Adrenal gland (tissue), 12 donors: ENCODE results near the gene C15orf39. TPM values are rescaled to one million over a fixed set of nuclear protein-coding genes. Genes with fewer than 3 reads are reported as not detected.
"Not testable (repeated sequence)": the region's sequence is repeated elsewhere in the genome, so short reads cannot be mapped to it uniquely, and the experiment has no call there.

Experiments used
- DNase-seq, 7 donors: peaks; one replicate each; pipeline ENCODE4 v3.0.0-alpha.2; 2019 to 2020
- H3K27ac ChIP-seq, 5 donors: fragments of 200-600 bp; sonication (generic) in 4 of 5; 1 replicate in 3 of 5; 2 replicates in 2 of 5; pipeline versions ENCODE4 v1.5.1 to v1.8.0; 2016 to 2020; ENCODE audit warnings: mild to moderate bottlenecking in 1 of 5
- H3K27me3 ChIP-seq: fragments of 200-600 bp; 2 replicates; pipeline ENCODE4 v1.8.0; 2021
- H3K36me3 ChIP-seq, 2 donors: fragments of 200-600 bp; replicated peaks in 1 of 2; 1 replicate in 1 of 2; 2 replicates in 1 of 2; pipeline versions ENCODE4 v1.5.1 to v1.8.0; 2018 to 2022
- H3K4me1 ChIP-seq, 2 donors: fragments of 200-600 bp; replicated peaks in 1 of 2; 1 replicate in 1 of 2; 2 replicates in 1 of 2; pipeline versions ENCODE4 v1.5.1 to v1.8.0; 2018 to 2021
- H3K4me3 ChIP-seq, 4 donors: fragments of 200-600 bp; sonication (generic) in 3 of 4; one replicate each; pipeline ENCODE4 v1.5.1; 2016 to 2018
- H3K9me3 ChIP-seq, 3 donors: fragments of 200-600 bp; sonication (generic) in 1 of 3; replicated peaks in 1 of 3; 1 replicate in 2 of 3; 2 replicates in 1 of 3; pipeline versions ENCODE4 v1.5.1 to v1.8.0; 2016 to 2021
- CTCF ChIP-seq, 6 experiments: fragments of 450-650 bp in 4 of 6; fragments of 200-600 bp in 2 of 6; sonication (generic) in 1 of 6; IDR thresholded peaks; 1 replicate in 5 of 6; 2 replicates in 1 of 6; pipeline versions ENCODE4 v1.5.1 to v1.8.0; 2016 to 2021; ENCODE audit warnings: antibody characterized with exemption in 6 of 6, mild to moderate bottlenecking in 2 of 6, moderate library complexity in 1 of 6
- POLR2A ChIP-seq, 2 donors: fragments of 450-650 bp; IDR thresholded peaks; one replicate each; pipeline ENCODE4 v1.6.1; 2017; ENCODE audit warnings: antibody characterized with exemption in 2 of 2, mild to moderate bottlenecking in 2 of 2, moderate library complexity in 1 of 2
- WGBS, 4 donors: extraction: QIAGEN DNeasy Blood & Tissue Kit in 2 of 4; methylation state at CpG; one replicate each; pipeline versions ENCODE4 v1.1.5 to v1.1.7; 2013 to 2017; 5-methylcytosine and 5-hydroxymethylcytosine counted together
- intact Hi-C, 2 donors: fragments of 100-400 bp; cut with DNase I; formaldehyde crosslinking; loops; one replicate each; pipeline versions ENCODE4 v1.14.1 to v1.15.0; 2022 to 2023
- polyA plus RNA-seq, 3 donors: library from polyadenylated mRNA; stranded (reverse); fragments of 200-250 nt in 2 of 3; fragments of 350-450 nt in 1 of 3; fragmentation: Illumina TruSeq in 1 of 3; extraction: RNeasy Lipid Tissue Mini Kit (QIAGEN cat#74804) in 1 of 3; gene quantifications; one replicate each; pipeline ENCODE4 v1.2.3, GENCODE V29; 2013 to 2014
- total RNA-seq, 9 donors: library from RNA; depleted of rRNA in 4 of 9; stranded (reverse); fragments of >200 nt in 4 of 9; fragments of 120-200 nt in 1 of 9; fragmentation: NEBNext Ultra II Directional in 1 of 9; extraction: Animal tissue kit (Norgen Biotek cat#: 25700) in 1 of 9; gene quantifications; one replicate each; pipeline versions ENCODE4 v1.1.0 to v1.2.4, GENCODE V29; 2013 to 2023
- donor health status: healthy with polysubstance abuse.
- donor health status: Bipolar disorder and iron deficiency.
- donor health status: DM: yes; HTN: yes; CAD: no.
- donor health status: DM: no; HTN: no; CAD: no.
- donor health status: DM: no; HTN: no; CAD: no.
- donor health status: DM: yes; HTN: yes; CAD: no.

The C15orf39 gene
- total and polyA plus RNA-seq, 12 donors, result 5.6 to 50.6 (median 29.8) TPM

GRCh38 chr15:75164625-75165350 lies 36.9 kb upstream of the C15orf39 start:
- WGBS, 4 donors, result 68 to 79% (median 72%) methylated on average over 4 of the region's 4 CpGs
- H3K4me1 ChIP-seq, result no peaks in the 10 kb centered on the region
- no peaks in the 10 kb centered on the region for H3K27me3 ChIP-seq
- no peak for DNase-seq
- no peak overlapping the region for H3K4me3 ChIP-seq
- no peak for TF ChIP-seq POLR2A (IDR thresholded peaks at IDR 0.05)
- no peaks in the 10 kb centered on the region for H3K9me3 ChIP-seq
- intact Hi-C loops, result no loop called here
- no peak overlapping the region for H3K27ac ChIP-seq
- no peaks in the 10 kb centered on the region for H3K36me3 ChIP-seq

GRCh38 chr15:75166489-75167063 lies 35.1 kb upstream of the C15orf39 start:
- H3K4me1 ChIP-seq, H3K27ac ChIP-seq, intact Hi-C loops, H3K27me3 ChIP-seq, DNase-seq, H3K36me3 ChIP-seq, H3K4me3 ChIP-seq, H3K9me3 ChIP-seq: not testable (repeated sequence)
- 78 to 88% (median 84%) methylated on average over 8 of the region's 8 CpGs for WGBS, 4 donors

- intact Hi-C loops, result no loop called here
- no peaks in the 10 kb centered on the region for H3K4me1 ChIP-seq
- H3K36me3 ChIP-seq, result no peaks in the 10 kb centered on the region
- H3K27me3 ChIP-seq, result no peaks in the 10 kb centered on the region
- 51 to 56% (median 54%) methylated on average over 5 of the region's 5 CpGs for WGBS, 4 donors
- H3K4me3 ChIP-seq, result no peak overlapping the region
- TF ChIP-seq CTCF (IDR thresholded peaks at IDR 0.05), result no peak
- DNase-seq, result peak in 4 of 7 donors; percentile 38 to 55 (median 48)
- H3K9me3 ChIP-seq, result no peaks in the 10 kb centered on the region
- H3K27ac ChIP-seq, result no peak overlapping the region
Measured at GRCh38 chr15:75167588-75168350, 33.9 kb upstream of the C15orf39 start.

GRCh38 chr15:75168374-75168773 lies 33.3 kb upstream of the C15orf39 start:
- intact Hi-C loops, result no loop called here
- H3K36me3 ChIP-seq, result no peaks in the 10 kb centered on the region
- H3K4me1 ChIP-seq, result no peaks in the 10 kb centered on the region
- DNase-seq, result no peak
- TF ChIP-seq CTCF (IDR thresholded peaks at IDR 0.05) (no peak), POLR2A (IDR thresholded peaks at IDR 0.05) (no peak)
- no peak overlapping the region for H3K27ac ChIP-seq
- H3K27me3 ChIP-seq, result no peaks in the 10 kb centered on the region
- H3K9me3 ChIP-seq, result no peaks in the 10 kb centered on the region
- 73 to 87% (median 79%) methylated on average over 4 of the region's 4 CpGs for whole genome bisulfite sequencing, 4 donors
- no peak overlapping the region for H3K4me3 ChIP-seq

- Histone ChIP-seq H3K9me3 (no peaks in the 10 kb centered on the region), H3K4me3 (no peak overlapping the region), H3K27ac (no peak overlapping the region), H3K4me1 (peaks cover 0 to under 1% of the 10 kb centered on the region in 2 donors), H3K36me3 (no peaks in the 10 kb centered on the region), H3K27me3 (no peaks in the 10 kb centered on the region)
- DNase-seq, result no peak
- TF ChIP-seq POLR2A (IDR thresholded peaks at IDR 0.05) (no peak), CTCF (IDR thresholded peaks at IDR 0.05) (no peak)
- intact Hi-C loops, result no loop called here
- WGBS, 4 donors, result 92 to 100% (median 98%) methylated on average over 1 of the region's 1 CpG
Measured at GRCh38 chr15:75170203-75170602, 31.5 kb upstream of the C15orf39 start.
